PC-3 (cell line): ENCODE data around the gene FAR2. TPM values are rescaled to one million over a fixed set of nuclear protein-coding genes. Genes with fewer than 3 reads are reported as not detected.

ENCODE experiments used
- total RNA-seq: library from RNA; depleted of rRNA; stranded (reverse); fragments of >200 nt; gene quantifications from 2 replicates; pipeline ENCODE4 v1.2.3, GENCODE V29; 2014; rRNA removed

FAR2 gene
- total RNA-seq, 1 experiment from 2014 or later, result 10.2 TPM

Other genes with a start within 250 kb of the FAR2 start
- gene ERGIC2, start 231.9 kb downstream of the FAR2 start, total RNA-seq, result 142 and 184 TPM in 2 replicates